ENCODE measurements around the gene NAA20.

NAA20 gene

GRCh38 chr20:20070871-20071726, 53.9 kb downstream of the NAA20 start:
- no peak for DNase-seq (ENCODE audit: extremely low read depth in 1 of 2, low read depth in 1 of 2)

- no peak for DNase-seq (ENCODE audit: extremely low read depth in 1 of 2, low read depth in 1 of 2)
These were observed 56.7 kb downstream of the NAA20 start for GRCh38 chr20:20073801-20074371.

DNA sequence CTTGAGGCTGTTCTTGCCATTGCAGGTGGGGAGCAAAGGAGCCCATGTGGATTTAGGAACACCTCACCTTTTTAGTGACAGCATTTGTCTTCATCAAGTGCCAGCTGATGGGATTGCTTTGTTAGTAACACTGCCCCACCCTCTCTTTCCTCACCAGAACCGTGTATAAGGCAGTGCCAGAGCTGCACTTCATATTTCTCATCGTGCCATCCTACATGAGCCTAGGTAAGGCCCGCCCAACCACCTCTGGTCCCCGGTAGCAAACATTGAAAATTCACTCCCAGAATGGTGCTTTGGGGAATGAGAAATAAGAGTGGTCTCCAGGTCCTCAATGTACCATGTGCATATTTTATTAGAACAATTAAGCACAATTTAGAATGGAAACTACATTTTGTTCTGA, 57.9 kb downstream of the NAA20 start:
- DNase-seq (ENCODE audit: extremely low read depth in 1 of 2, low read depth in 1 of 2), result no peak

- no peak for DNase-seq (ENCODE audit: extremely low read depth in 1 of 2, low read depth in 1 of 2)
These were observed 59.3 kb downstream of the NAA20 start for GRCh38 chr20:20076297-20077065.

GRCh38 chr20:20078041-20078440, 60.9 kb downstream of the NAA20 start:
- no peak for DNase-seq (ENCODE audit: extremely low read depth in 1 of 2, low read depth in 1 of 2)

GRCh38 chr20:20079102-20079784, 62.1 kb downstream of the NAA20 start:
- no peak for DNase-seq (ENCODE audit: extremely low read depth in 1 of 2, low read depth in 1 of 2)
